Large intestine (tissue), 1 donor: ENCODE measurements around the gene NXT2. TPM values are rescaled to one million over a fixed set of nuclear protein-coding genes. Genes with fewer than 3 reads are reported as not detected.

ENCODE experiments used
- polyA plus RNA-seq: library from polyadenylated mRNA; unstranded; fragments of 120-200 nt; gene quantifications from one replicate; pipeline ENCODE4 v1.2.1, GENCODE V29; 2013

The NXT2 gene
- polyA plus RNA-seq, 1 donor: 11.2 TPM

Other genes with a start within 250 kb of the NXT2 start
- gene GUCY2F, start 54.8 kb upstream of the NXT2 start, polyA plus RNA-seq: not detected
- 0.79 TPM for gene KCNE5, start 88.3 kb downstream of the NXT2 start, polyA plus RNA-seq
- 14.7 TPM for gene ACSL4, start 196.4 kb downstream of the NXT2 start, polyA plus RNA-seq